ENCODE measurements around the gene GOLGA1. TPM values are rescaled to one million over a fixed set of nuclear protein-coding genes. Genes with fewer than 3 reads are reported as not detected.

GOLGA1 gene
- total and polyA plus RNA-seq, 2 of the 13 experiments (the other 11 are each of a cell fraction or from before 2014, with no cell fraction given), result 12.7 to 15.9 TPM

- TF ChIP-seq IRF9 (CRISPR knock-in tag; IDR thresholded peaks at IDR 0.05; ENCODE audit: borderline replicate concordance) (no peak), ZUFSP (CRISPR knock-in tag; IDR thresholded peaks at IDR 0.05; ENCODE audit: borderline replicate concordance) (no peak), HDAC6 (IDR thresholded peaks at IDR 0.05; ENCODE audit: low read depth, low read length) (no peak), KDM1A (CRISPR knock-in tag; IDR thresholded peaks at IDR 0.05) (no peak), ZNF446 (CRISPR knock-in tag; IDR thresholded peaks at IDR 0.05) (no peak), TP53 (CRISPR knock-in tag; conservative IDR thresholded peaks at IDR 0.05) (no peak), AHDC1 (CRISPR knock-in tag; IDR thresholded peaks at IDR 0.05; ENCODE audit: borderline replicate concordance) (no peak), RAD51 (IDR thresholded peaks at IDR 0.05; ENCODE audit: borderline replicate concordance) (no peak), HDAC1 (CRISPR knock-in tag; IDR thresholded peaks at IDR 0.05) (0 out of 2 replicates have a peak, but pooled peaks have one; percentile 20), SRF (IDR thresholded peaks at IDR 0.05; ENCODE audit: low read depth, low read length) (no peak), GABPA (IDR thresholded peaks at IDR 0.05; ENCODE audit: low read depth, low read length) (peak; percentile 43; the same call in 1 of the 2 replicates), GABPA (CRISPR knock-in tag; IDR thresholded peaks at IDR 0.05; ENCODE audit: low read depth) (peak; percentile 86), BRD4 (CRISPR knock-in tag; IDR thresholded peaks at IDR 0.05) (no peak), ZMYM3 (CRISPR knock-in tag; IDR thresholded peaks at IDR 0.05) (no peak), GRHL1 (CRISPR knock-in tag; conservative IDR thresholded peaks at IDR 0.05) (no peak), GATAD2A (CRISPR knock-in tag; IDR thresholded peaks at IDR 0.05) (peak; percentile 28; the same call in 1 of the 2 replicates), MBNL3 (CRISPR knock-in tag; conservative IDR thresholded peaks at IDR 0.05) (no peak), ZBTB10 (CRISPR knock-in tag; IDR thresholded peaks at IDR 0.05; ENCODE audit: borderline replicate concordance) (no peak)
These were observed 70.8 kb downstream of the GOLGA1 start (continued) for GRCh38 chr9:124869986-124870560.

Data from HepG2 (cell line).